GM18951 (cell line): ENCODE results near the gene RAD51B.
"Not testable (repeated sequence)": the region's sequence is repeated elsewhere in the genome, so short reads cannot be mapped to it uniquely, and the experiment has no call there.

Source experiments
- POLR2A ChIP-seq: IDR thresholded peaks from 4 replicates; pipeline ENCODE4 v1.6.1; 2011; ENCODE audit warnings: mild to moderate bottlenecking; ENCODE audit not compliant: insufficient read length, insufficient read depth; ENCODE audit errors: extremely low read depth
- in situ Hi-C: fragments of 300-500 bp; cut with MboI; formaldehyde crosslinking; loops from one replicate; pipeline ENCODE4 v1.12.0; 2022; ENCODE audit warnings: low sequenced_read_pairs, mixed read lengths, inconsistent platforms; ENCODE audit not compliant: unreplicated experiment

RAD51B gene

DNA sequence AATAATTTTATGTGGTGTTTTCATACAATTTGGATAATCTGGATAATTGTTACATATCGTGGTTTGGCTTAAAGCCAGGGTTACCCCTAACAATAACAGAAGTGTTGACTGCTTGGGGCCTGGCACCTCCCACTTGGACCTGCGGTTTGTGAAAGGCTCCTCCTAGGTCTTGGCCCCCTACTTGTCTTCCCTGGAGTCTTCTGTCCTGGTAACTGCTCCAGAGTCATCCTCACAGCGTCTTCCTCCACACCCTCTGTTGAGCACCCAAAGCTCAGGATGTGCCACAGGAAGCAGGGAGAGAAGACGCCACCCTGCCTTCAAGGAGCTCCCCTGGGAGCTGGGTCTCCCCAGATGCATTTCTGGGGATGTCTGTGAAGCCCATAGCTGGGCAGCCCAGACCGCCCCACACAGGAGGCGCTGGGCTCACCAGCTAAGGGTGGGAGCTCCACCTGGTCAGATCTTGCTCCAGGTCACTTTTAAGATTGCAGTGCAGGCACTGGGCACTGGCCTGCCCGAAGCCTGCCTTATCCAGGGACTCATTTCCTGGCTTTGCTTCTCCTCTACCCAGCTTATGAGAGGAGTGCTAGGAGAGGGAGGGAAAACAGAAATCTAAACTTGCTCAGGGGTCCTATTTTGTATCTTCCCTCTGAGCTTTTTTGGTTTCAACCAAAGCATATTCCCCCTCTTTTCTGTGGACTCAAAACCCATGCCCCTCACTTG, 875.1 kb downstream of the RAD51B start:
- TF ChIP-seq POLR2A, result no peak
- in situ Hi-C loops, result no loop called here

GRCh38 chr14:68695326-68695768, 875.8 kb downstream of the RAD51B start:
- in situ Hi-C loops, result no loop called here
- TF ChIP-seq POLR2A, result no peak

DNA sequence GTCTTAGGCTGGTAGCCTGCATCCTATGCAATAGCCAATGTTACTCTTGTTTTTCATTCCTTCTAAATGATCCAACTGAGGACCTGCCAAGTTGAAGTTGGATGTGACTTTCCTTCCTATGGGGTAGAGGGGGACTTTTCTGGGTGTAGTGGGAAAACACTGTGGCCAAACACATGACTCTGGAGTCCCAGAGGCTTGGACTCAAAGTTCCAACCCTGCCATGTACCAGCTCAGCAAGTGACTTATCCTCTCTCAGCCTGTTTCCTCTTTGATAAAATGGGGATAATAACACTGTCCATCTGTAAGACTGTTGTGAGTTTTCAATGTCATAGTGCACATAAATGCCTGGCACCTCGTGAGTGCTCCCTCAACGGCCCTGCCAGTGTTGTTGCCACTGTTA, 876.3 kb downstream of the RAD51B start:
- no peak for TF ChIP-seq POLR2A
- in situ Hi-C loops, result no loop called here

- no peak for TF ChIP-seq POLR2A
- in situ Hi-C loops, result no loop called here
These were observed 876.7 kb downstream of the RAD51B start for GRCh38 chr14:68696266-68696665.

GRCh38 chr14:68696721-68697495, 877.3 kb downstream of the RAD51B start:
- in situ Hi-C loops, result no loop called here
- no peak for TF ChIP-seq POLR2A

- in situ Hi-C loops, result not testable (repeated sequence)
These were observed 879.2 kb downstream of the RAD51B start for GRCh38 chr14:68698773-68699172.

- in situ Hi-C loops, result no loop called here
- TF ChIP-seq POLR2A, result no peak
These were observed 881.6 kb downstream of the RAD51B start for GRCh38 chr14:68701001-68701741.

DNA sequence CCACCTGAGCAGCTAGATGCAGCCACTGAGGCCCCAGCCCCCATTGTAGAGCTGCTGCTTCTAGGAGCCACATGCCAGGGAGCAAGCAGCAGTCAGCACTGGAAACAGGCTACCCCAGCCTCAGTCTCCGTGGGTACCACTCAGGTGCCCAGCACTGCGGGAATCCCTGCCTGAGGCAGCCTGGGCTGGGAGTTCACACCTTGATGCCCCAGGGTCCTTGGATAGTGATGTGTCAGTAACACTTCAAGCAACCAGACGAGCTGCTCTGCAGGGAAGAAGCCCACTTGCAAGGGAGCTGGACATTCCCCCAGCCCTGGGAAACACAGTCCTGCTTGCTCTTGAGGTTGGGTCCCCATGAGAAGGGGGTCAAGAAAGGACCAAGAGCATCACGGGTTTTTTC, 882.6 kb downstream of the RAD51B start:
- in situ Hi-C loops, result no loop called here
- no peak for TF ChIP-seq POLR2A

DNA sequence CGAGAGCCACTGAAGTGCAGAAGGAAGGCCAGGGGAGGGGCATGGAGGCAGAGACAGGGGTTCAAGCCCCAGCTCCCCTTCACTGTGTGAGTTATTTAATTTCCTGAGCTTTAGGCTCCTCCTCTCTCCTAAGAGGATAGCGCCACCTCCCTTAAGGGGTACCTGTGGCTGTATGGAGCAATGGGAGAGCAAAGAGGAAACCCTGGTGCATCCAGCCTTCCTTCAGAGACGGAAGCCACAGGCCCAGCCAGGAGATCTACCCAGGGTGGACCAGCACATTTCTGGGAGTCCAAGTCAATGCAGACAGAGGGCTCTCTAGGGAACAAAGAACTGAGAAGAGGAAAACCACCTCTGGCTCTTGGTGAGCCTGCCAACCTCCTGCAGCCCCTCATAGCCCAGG, 883.0 kb downstream of the RAD51B start:
- in situ Hi-C loops, result no loop called here
- TF ChIP-seq POLR2A, result no peak

- TF ChIP-seq POLR2A, result no peak
- in situ Hi-C loops, result no loop called here
These were observed 883.5 kb downstream of the RAD51B start for GRCh38 chr14:68703093-68703492.

DNA sequence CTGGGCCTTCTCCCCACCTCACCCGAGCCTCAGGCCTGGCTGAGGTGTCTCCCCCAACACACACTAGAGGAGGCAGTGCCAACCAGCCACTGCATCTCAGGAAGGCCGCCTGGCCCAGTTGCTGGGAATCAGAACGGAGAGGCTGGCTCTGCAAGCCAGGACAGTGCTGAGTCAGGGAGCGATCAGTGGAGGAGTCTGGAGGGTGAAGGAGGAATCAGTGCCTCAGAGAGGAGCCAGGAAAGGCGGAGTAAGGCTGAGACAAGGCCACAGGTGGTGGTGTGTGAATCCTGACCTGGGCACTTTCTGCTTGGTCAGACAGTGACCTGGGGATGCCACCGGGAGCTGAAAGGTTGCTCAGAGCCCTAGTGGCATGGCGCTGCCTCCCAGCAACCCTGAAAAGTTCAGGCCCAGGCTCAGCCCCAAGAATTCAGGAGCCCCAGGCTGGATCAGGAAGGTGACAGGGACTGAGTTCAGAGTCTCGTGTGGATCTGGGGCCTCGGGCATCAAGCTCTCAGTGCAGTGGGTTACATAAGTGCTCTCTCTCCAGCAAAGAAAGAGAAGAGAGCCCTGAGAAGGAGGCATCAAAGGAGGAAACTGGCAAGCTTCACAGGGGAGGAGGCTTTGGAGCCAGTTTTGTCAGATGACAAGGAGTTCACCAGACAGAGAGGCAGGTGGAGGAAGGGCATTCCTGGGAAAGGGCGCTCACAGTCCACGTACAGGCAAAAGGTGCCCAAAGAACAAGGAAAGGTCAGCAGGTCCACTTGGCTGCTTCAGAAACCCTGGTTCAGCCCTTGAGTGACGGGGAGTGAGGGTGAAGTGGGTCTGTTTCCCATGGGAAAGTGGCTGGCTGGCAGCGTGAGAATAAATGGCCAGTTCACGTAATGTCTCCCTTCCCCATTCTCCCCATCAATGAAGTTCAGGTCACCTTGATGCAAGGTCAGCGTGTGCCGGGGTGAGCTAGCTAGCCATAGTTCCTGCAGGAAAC, 885.4 kb downstream of the RAD51B start:
- in situ Hi-C loops, result no loop called here
- no peak for TF ChIP-seq POLR2A

- in situ Hi-C loops, result no loop called here
- TF ChIP-seq POLR2A, result no peak
These were observed 886.2 kb downstream of the RAD51B start for GRCh38 chr14:68705741-68706283.
